Measurements from ENCODE around the gene CWC22.
"Not testable (repeated sequence)": the region's sequence is repeated elsewhere in the genome, so short reads cannot be mapped to it uniquely, and the experiment has no call there.

The CWC22 gene

GRCh38 chr2:179958251-179958650, 48.8 kb downstream of the CWC22 start:
- not testable (repeated sequence) for H3K27ac ChIP-seq

DNA sequence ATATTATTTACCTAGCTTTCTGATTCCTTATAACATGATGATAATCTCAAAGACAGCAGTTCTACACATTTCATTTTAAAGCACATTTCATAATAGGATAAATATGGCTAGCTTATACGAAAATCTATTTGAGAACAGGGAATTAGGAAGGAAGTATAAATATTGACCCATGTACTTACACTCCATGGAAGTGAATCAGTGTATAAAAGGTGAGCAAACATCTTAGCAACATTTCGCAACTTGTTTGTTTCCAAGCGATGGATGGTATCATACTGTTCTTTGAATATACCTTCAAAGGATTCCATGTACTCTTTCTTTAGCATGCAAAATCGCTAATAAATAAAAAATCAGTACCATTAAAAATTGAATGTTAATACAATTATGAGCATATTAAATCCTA, 53.1 kb downstream of the CWC22 start:
- Histone ChIP-seq H3K27ac (no peak overlapping the region), H3K4me3 (no peak overlapping the region)

More at GRCh38 chr2:179958251-179958650, 48.8 kb downstream of the CWC22 start:
- not testable (repeated sequence) for H3K4me3 ChIP-seq

GRCh38 chr2:179953359-179953758, 53.7 kb downstream of the CWC22 start:
- no peak overlapping the region for H3K27ac ChIP-seq
- no peak overlapping the region for H3K4me3 ChIP-seq

- Histone ChIP-seq H3K27ac (no peak overlapping the region), H3K4me3 (no peak overlapping the region)
Measured at GRCh38 chr2:179952658-179953057, 54.4 kb downstream of the CWC22 start.

DNA sequence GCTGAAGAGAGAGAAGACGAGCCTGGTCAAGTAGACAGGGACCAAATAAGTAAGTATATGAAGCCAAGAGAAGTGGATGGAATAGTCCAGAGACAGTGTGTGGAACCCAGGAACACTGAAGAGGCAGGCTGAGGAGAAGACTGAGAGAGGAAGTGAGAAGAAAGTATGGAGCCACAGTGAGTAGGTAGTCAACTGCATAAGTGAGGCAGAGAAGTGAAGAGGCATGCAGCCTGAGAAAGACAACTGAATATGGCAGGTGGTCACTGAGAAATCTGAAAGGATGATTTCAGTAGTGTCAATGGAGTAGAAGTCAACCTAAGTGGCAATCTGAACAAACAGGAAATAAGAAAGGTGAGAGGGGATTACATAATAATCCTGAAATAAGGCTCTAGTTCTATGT, 55.4 kb downstream of the CWC22 start:
- no peak overlapping the region for H3K4me3 ChIP-seq
- H3K27ac ChIP-seq: no peak overlapping the region

DNA sequence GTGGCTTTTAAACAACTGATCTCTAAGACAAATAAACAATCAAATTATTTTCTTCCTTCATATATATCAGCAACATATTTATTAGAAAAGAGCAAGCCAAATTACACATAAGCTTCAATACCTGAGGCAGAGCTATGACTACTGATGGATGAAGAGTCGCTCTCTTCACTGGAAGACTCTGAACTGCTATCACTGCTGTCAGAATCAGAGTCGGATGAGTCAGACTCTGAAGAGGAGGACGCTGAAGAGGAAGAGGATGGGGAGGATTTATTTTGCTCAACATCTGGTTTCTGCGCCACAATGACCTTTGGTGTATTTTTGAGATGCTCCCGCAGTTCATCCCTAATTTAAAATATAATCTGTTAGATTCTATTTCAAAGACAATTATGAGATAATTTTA, 56.7 kb downstream of the CWC22 start:
- Histone ChIP-seq H3K4me3 (no peak overlapping the region), H3K27ac (no peak overlapping the region)

- Histone ChIP-seq H3K4me3 (no peak overlapping the region), H3K27ac (no peak overlapping the region)
Measured at GRCh38 chr2:179949438-179949837, 57.7 kb downstream of the CWC22 start.

DNA sequence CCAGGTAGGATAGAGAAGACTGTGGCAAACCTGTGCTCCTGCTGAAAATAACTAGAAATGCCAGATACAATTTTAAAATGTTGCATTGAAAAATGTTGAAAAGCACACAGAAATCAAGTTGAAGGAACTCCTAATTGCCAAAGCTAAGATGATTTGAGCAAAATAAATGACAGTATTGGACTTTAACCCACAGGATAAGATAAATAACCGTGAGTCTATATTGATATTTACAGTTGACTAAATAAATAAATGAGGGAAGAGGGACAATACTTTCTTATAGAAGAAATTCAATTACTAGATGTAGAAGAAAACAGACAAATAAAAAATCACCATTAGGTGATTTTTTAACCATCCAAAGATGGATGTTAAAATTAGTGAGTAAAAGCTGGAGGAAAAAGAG, 59.0 kb downstream of the CWC22 start:
- Histone ChIP-seq H3K4me3 (no peak overlapping the region), H3K27ac (no peak overlapping the region)

DNA sequence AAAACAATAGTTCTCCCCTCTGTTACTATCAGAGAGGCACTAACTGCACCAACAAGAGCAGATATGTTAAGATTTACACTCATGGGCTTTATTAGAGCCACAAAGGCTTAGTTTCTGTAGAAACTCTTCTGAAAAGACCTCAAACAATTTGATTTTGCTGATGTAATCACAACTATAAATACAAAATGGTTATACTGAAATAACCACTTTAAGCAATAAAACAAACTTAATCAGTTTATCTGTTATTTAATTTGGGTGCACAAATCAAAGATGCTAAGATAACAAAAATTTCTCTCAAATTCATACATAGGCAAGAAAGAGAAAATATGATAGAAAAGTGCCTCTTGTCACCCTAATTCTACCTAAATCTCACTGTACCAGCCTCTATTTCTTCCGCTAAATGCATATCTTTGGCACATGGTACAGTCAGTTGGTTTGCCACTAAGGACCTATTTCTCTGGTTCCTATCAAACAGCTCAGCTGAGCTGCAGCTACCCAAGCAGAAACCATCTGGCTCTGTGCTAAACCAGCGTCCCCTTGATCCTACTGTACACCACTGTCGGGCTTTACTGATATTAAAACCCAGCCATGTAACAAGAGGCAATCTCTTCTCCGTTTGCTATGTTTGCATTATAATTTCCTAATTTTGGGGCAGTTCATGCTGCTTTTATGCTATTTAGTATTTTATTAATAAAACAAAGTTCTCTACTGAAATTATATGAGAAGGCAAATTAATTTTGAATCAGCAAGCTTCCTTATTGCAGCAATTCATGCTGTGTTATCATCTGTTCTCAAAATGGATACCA, 60.1 kb downstream of the CWC22 start:
- no peak overlapping the region for H3K27ac ChIP-seq

GRCh38 chr2:179946346-179946745, 60.8 kb downstream of the CWC22 start:
- H3K4me3 ChIP-seq: no peak overlapping the region
- H3K27ac ChIP-seq: no peak overlapping the region

More for the DNA sequence above, 60.1 kb downstream of the CWC22 start:
- no peak overlapping the region for H3K4me3 ChIP-seq

DNA sequence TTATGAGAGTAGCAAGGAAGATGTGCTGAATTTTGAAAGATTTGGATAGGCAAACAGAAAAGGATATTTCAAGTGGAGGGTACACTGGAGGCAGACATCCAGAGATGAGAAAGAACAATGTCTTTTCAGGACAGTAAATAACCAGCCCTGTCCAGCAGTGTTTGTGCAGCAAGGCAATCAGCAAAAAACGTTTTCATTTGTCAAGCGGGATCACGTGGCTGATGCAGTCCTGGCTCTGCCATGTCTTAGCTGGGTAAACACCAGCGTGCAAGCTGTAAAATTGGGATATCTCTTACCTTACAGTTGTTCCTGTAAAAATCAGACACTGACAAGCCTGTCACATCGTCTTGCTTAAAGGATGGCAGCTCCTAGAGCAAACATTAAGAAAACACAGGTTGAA, 67.8 kb downstream of the CWC22 start:
- Histone ChIP-seq H3K27ac (no peak overlapping the region), H3K4me3 (no peak overlapping the region)

DNA sequence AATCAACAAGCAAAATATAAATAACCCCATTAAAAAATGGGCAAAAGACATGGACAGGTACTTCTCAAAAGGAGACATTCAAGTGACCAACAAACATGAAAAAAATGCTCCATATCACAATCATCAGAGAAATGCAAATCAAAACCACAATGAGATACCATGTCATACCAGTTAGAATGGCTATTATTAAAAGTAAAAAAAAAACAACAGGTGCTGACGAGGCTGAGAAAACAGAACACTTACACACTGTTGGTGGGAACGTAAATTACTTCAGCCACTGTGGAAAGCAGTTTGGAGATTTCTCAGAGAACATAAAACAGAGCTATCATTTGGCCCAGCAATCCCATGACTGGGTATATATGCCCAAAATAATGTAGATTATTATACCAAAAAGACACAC, 69.1 kb downstream of the CWC22 start:
- Histone ChIP-seq H3K4me3 (no peak overlapping the region), H3K27ac (no peak overlapping the region)

GRCh38 chr2:179936654-179937053, 70.4 kb downstream of the CWC22 start:
- no peak overlapping the region for H3K4me3 ChIP-seq
- no peak overlapping the region for H3K27ac ChIP-seq

GRCh38 chr2:179936141-179936540, 71.0 kb downstream of the CWC22 start:
- Histone ChIP-seq H3K27ac (no peak overlapping the region), H3K4me3 (no peak overlapping the region)

- Histone ChIP-seq H3K4me3 (no peak overlapping the region), H3K27ac (no peak overlapping the region)
Measured at GRCh38 chr2:179932786-179933185, 74.3 kb downstream of the CWC22 start.

DNA sequence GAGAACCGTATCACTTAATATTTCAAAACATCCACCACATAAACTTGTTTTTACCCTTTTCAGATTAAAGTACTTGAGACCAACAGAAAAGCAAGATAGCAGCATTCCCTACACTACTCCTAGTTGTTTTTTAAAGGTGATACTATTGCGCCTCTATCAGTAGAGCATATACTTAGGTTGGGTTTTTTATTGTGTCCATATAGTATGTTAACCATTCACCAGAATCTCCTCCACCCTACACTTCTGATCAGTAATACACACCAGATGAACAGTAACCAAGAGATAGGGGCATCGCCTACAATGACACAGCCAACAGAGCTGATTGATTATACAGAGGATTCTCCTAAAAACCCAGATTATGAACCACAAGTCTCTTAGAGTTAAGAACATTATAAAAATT, 75.6 kb downstream of the CWC22 start:
- Histone ChIP-seq H3K4me3 (no peak overlapping the region), H3K27ac (no peak overlapping the region)

- not testable (repeated sequence) for H3K4me3 ChIP-seq, H3K27ac ChIP-seq
Measured at GRCh38 chr2:179929997-179930396, 77.1 kb downstream of the CWC22 start.

DNA sequence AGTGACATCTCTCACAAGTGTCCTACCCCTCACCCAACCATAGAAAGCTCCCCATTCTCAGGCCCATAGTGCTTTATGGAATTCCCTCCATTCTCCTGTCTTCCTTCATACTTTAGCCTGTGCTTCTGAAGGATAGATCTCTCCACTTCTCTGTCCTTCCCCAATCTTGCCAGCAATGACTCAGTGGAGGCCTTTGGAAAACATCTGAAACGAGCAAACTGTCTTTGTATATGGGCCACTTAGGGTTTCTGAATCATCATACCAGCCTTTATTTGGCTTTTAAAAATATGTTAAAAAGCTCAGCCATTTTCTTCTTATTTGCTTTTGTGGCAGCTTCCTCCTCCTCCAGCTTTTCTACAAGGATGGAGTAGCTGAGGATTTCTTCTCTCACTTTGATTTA, 80.1 kb downstream of the CWC22 start:
- Histone ChIP-seq H3K4me3 (no peak overlapping the region), H3K27ac (no peak overlapping the region)

- no peak overlapping the region for H3K27ac ChIP-seq
- no peak overlapping the region for H3K4me3 ChIP-seq
Measured at GRCh38 chr2:179925713-179926112, 81.4 kb downstream of the CWC22 start.

DNA sequence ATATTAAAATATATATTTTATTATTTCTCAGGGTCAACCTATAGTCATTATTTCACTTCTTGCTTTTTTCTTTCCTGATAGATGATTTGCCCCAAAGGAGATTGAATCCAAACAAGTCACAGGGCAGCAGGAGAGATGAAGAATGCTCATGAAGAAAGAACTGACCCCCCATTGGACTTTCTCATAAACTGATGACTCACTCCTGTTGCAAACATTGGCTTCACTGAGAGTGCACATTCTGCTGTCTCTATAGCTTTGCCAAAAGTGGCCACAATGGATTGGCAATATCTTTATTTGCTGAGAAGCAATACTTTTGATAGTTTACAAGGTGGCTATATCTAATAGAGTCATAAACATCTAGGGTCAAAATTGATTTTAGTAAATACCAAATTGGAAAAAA, 89.8 kb downstream of the CWC22 start:
- H3K27ac ChIP-seq: no peak overlapping the region
- H3K4me3 ChIP-seq: no peak overlapping the region

DNA sequence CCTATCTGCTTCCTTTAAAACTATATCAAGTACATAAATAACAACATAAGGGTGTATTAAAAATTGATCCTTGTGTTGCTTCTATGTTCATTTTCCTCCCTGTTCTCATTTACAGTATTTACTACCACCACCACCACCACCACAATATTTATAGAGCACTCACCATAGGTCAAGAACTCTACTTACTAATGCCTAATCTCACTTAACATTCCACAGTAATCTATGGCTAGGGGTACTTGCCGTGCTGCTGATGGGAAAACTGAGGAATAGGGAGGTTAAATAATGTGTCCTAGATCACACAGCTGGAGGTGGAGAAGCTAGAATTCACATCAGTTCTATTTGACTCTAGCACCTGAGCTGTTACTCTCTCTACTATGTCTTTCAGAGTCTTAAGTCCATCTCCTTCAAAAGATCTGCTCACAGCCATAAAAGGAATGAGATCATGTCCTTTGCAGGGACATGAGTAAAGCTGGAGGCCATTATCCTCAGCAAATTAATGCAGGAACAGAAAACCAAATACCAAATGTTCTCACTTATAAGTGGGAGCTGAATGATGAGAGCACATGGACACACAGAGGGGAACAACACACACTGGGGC, 91.6 kb downstream of the CWC22 start:
- H3K27ac ChIP-seq: no peak overlapping the region
- no peak overlapping the region for H3K4me3 ChIP-seq

DNA sequence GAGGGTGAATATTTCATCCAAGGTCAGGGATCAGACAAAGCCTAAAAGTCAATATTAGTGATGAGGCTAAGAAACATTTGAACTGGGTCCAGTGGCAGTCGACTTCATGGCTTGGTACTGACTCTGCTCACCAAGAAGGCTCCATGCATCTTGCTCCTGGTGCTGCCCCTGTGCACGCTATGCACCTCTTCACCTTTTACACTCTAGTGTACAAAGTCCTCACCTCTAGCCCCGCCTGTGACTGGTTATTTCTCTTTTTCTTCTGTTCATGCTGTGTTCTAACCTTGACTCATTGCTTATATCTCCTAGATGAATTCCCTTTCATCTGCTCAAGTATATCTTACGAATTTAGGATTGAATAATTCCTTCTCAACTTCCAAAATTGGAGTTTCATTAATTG, 93.3 kb downstream of the CWC22 start:
- H3K27ac ChIP-seq: no peak overlapping the region
- no peak overlapping the region for H3K4me3 ChIP-seq
